ENCODE measurements around the gene SLC39A7.

SLC39A7 gene

GRCh38 chr6:33187809-33188208 is 12.9 kb upstream of the SLC39A7 start:
- ATAC-seq = no peak
- TF ChIP-seq SNAI2 (CRISPR knock-in tag; IDR thresholded peaks at IDR 0.05) (no peak), PPARA (CRISPR knock-in tag; IDR thresholded peaks at IDR 0.05; ENCODE audit: borderline replicate concordance) (no peak), RARB (CRISPR knock-in tag; IDR thresholded peaks at IDR 0.05) (no peak), CREB5 (CRISPR knock-in tag; IDR thresholded peaks at IDR 0.05; ENCODE audit: low read depth) (no peak), GLIS3 (CRISPR knock-in tag; IDR thresholded peaks at IDR 0.05) (no peak), ZNF70 (CRISPR knock-in tag; IDR thresholded peaks at IDR 0.05) (no peak), BACH2 (CRISPR knock-in tag; IDR thresholded peaks at IDR 0.05; ENCODE audit: borderline replicate concordance) (no peak), ESRRG (CRISPR knock-in tag; IDR thresholded peaks at IDR 0.05) (no peak), TOX (CRISPR knock-in tag; IDR thresholded peaks at IDR 0.05; ENCODE audit: borderline replicate concordance) (no peak), ARNTL (CRISPR knock-in tag; IDR thresholded peaks at IDR 0.05; ENCODE audit: borderline replicate concordance, low read depth) (no peak), ZNF8 (CRISPR knock-in tag; IDR thresholded peaks at IDR 0.05) (no peak), OSR1 (CRISPR knock-in tag; IDR thresholded peaks at IDR 0.05) (no peak), ZFP3 (CRISPR knock-in tag; IDR thresholded peaks at IDR 0.05) (no peak), ZC3H10 (CRISPR knock-in tag; IDR thresholded peaks at IDR 0.05) (no peak), ISL1 (CRISPR knock-in tag; IDR thresholded peaks at IDR 0.05) (no peak), CSDC2 (CRISPR knock-in tag; IDR thresholded peaks at IDR 0.05) (no peak)
- TF ChIP-seq, protein P1, sequence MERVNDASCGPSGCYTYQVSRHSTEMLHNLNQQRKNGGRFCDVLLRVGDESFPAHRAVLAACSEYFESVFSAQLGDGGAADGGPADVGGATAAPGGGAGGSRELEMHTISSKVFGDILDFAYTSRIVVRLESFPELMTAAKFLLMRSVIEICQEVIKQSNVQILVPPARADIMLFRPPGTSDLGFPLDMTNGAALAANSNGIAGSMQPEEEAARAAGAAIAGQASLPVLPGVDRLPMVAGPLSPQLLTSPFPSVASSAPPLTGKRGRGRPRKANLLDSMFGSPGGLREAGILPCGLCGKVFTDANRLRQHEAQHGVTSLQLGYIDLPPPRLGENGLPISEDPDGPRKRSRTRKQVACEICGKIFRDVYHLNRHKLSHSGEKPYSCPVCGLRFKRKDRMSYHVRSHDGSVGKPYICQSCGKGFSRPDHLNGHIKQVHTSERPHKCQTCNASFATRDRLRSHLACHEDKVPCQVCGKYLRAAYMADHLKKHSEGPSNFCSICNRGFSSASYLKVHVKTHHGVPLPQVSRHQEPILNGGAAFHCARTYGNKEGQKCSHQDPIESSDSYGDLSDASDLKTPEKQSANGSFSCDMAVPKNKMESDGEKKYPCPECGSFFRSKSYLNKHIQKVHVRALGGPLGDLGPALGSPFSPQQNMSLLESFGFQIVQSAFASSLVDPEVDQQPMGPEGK (CRISPR knock-in tag; IDR thresholded peaks at IDR 0.05; ENCODE audit: borderline replicate concordance) = no peak
- TF ChIP-seq, protein P2, sequence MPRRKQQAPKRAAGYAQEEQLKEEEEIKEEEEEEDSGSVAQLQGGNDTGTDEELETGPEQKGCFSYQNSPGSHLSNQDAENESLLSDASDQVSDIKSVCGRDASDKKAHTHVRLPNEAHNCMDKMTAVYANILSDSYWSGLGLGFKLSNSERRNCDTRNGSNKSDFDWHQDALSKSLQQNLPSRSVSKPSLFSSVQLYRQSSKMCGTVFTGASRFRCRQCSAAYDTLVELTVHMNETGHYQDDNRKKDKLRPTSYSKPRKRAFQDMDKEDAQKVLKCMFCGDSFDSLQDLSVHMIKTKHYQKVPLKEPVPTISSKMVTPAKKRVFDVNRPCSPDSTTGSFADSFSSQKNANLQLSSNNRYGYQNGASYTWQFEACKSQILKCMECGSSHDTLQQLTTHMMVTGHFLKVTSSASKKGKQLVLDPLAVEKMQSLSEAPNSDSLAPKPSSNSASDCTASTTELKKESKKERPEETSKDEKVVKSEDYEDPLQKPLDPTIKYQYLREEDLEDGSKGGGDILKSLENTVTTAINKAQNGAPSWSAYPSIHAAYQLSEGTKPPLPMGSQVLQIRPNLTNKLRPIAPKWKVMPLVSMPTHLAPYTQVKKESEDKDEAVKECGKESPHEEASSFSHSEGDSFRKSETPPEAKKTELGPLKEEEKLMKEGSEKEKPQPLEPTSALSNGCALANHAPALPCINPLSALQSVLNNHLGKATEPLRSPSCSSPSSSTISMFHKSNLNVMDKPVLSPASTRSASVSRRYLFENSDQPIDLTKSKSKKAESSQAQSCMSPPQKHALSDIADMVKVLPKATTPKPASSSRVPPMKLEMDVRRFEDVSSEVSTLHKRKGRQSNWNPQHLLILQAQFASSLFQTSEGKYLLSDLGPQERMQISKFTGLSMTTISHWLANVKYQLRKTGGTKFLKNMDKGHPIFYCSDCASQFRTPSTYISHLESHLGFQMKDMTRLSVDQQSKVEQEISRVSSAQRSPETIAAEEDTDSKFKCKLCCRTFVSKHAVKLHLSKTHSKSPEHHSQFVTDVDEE (CRISPR knock-in tag; IDR thresholded peaks at IDR 0.05) = no peak

DNA sequence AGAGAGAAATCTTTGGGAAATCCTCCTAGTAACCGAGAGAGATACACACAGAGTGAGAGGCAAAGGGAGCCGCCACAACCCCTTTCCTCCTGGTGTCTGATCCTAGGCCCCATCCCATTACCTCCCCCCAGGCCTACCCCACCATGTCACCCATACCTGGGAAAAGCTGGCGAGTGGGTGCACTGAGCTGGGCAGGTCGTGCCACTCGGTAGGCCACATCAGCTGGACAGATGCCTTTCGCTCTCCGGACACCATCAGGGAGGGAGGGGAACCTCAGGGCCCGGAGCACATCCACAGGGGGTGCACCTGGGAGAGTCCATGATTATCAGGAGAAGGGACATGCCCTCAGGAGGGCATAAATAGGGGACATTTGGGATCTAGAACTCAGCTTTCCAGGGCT is 11.5 kb upstream of the SLC39A7 start:
- ATAC-seq = no peak
- no peak for TF ChIP-seq ZFP3 (CRISPR knock-in tag; IDR thresholded peaks at IDR 0.05)
- TF ChIP-seq ZNF70 (CRISPR knock-in tag; IDR thresholded peaks at IDR 0.05) = no peak
- TF ChIP-seq CREB5 (CRISPR knock-in tag; IDR thresholded peaks at IDR 0.05; ENCODE audit: low read depth) = no peak
- no peak for TF ChIP-seq ZC3H10 (CRISPR knock-in tag; IDR thresholded peaks at IDR 0.05)
- no peak for TF ChIP-seq SNAI2 (CRISPR knock-in tag; IDR thresholded peaks at IDR 0.05)
- no peak for TF ChIP-seq ZNF8 (CRISPR knock-in tag; IDR thresholded peaks at IDR 0.05)
- no peak for TF ChIP-seq BACH2 (CRISPR knock-in tag; IDR thresholded peaks at IDR 0.05; ENCODE audit: borderline replicate concordance)
- no peak for TF ChIP-seq PPARA (CRISPR knock-in tag; IDR thresholded peaks at IDR 0.05; ENCODE audit: borderline replicate concordance)
- no peak for TF ChIP-seq RARB (CRISPR knock-in tag; IDR thresholded peaks at IDR 0.05)
- TF ChIP-seq ZNF565 (CRISPR knock-in tag; conservative IDR thresholded peaks at IDR 0.05; ENCODE audit: low read depth) = no peak
- TF ChIP-seq, protein P3, sequence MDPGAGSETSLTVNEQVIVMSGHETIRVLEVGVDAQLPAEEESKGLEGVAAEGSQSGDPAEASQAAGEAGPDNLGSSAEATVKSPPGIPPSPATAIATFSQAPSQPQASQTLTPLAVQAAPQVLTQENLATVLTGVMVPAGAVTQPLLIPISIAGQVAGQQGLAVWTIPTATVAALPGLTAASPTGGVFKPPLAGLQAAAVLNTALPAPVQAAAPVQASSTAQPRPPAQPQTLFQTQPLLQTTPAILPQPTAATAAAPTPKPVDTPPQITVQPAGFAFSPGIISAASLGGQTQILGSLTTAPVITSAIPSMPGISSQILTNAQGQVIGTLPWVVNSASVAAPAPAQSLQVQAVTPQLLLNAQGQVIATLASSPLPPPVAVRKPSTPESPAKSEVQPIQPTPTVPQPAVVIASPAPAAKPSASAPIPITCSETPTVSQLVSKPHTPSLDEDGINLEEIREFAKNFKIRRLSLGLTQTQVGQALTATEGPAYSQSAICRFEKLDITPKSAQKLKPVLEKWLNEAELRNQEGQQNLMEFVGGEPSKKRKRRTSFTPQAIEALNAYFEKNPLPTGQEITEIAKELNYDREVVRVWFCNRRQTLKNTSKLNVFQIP (CRISPR knock-in tag; IDR thresholded peaks at IDR 0.05; ENCODE audit: borderline replicate concordance, low read depth) = no peak
- no peak for TF ChIP-seq TOX (CRISPR knock-in tag; IDR thresholded peaks at IDR 0.05; ENCODE audit: borderline replicate concordance)
- no peak for TF ChIP-seq ZFP30 (CRISPR knock-in tag; IDR thresholded peaks at IDR 0.05)
- TF ChIP-seq CSDC2 (CRISPR knock-in tag; IDR thresholded peaks at IDR 0.05) = no peak
- no peak for TF ChIP-seq ARNTL (CRISPR knock-in tag; IDR thresholded peaks at IDR 0.05; ENCODE audit: borderline replicate concordance, low read depth)
- TF ChIP-seq, protein P1 (CRISPR knock-in tag; IDR thresholded peaks at IDR 0.05; ENCODE audit: borderline replicate concordance) = no peak
- no peak for TF ChIP-seq ESRRG (CRISPR knock-in tag; IDR thresholded peaks at IDR 0.05)
- TF ChIP-seq GLIS3 (CRISPR knock-in tag; IDR thresholded peaks at IDR 0.05) = no peak
- no peak for TF ChIP-seq CSRNP3 (CRISPR knock-in tag; IDR thresholded peaks at IDR 0.05)
- TF ChIP-seq ISL1 (CRISPR knock-in tag; IDR thresholded peaks at IDR 0.05) = no peak
